ENCODE results near the gene COL24A1.

COL24A1 gene

DNA sequence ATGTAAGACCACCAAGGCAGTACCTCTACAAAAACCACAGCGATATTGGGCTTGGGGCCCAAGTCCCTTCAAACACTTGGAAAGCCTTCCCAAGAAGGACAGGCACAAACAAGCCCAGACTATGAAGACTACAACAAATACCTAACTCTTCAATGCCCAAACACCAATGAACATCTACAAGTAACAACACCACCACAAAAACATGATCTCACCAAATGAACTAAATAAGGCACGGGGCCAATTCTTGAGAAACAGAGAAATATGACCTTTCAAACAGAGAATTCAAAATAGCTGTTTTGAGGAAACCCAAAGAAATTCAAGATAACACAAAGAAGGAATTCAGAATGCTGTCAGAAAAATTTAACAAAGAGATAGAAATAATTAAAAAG, 86.8 kb downstream of the COL24A1 start:
- DNase-seq: peak; percentile 66

DNA sequence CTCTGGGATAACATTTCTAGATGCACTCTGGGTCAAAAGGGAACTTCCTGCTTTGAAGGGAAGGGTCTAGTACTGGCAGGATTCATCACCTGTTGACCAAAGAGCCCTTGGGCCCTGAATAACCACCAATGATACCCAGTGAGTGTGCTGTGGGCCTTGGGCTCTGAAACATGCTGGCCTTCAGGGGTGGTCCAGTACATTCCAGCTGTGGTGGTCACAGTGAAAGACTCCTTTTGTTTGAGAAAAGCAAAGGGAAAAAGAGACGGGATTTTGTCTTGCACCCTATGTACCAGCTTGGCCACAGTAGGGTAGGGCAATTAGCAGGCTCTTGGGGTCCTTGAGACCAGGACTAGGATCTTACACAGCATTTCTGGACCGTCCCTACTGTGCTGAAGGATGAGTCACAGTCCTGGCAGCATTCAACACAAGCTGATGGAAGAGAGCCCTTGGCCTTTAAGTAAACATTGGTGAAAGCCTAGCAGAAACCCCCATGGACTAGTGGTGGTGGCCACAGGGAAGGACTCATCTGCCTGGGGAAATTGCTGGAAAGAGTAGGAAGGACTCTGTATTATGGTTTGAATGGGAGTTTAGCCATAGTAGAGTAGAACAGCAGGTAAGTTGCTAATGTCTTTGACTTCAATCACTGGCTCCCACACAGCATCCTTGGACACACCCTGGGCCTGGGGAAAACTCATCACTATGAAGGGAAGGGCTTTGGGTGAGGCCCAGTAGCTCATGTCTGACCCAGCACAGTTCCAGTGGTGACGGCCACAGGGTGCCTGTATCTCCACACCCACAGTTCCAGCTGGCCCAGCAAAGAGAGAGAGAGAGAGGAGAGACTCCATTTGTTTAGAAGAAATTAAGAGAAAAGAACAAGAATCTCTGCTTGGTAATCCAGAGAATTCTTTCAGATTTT, 87.5 kb downstream of the COL24A1 start:
- peak; percentile 55 for DNase-seq

DNA sequence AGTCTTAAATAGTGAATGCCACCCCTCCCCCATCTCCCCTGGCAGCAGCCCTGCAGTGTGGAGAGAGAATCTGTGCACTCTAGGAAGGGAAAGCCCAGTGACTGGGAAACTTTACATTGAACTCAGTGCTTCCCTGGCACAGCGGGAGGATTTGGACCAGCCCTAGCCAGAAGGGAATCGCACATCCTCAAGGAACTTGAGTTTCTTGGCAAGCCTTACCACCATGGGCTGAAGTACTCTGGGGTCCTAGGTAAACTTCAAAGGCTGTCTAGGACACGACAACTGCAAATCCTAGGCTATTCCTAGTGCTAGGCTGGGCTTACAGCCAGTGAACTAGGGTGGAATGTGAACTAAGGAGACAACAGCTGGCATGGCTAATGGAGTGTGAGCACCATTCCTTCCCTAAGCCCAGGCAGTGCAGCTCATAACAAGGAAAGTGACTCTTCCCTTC, 88.3 kb downstream of the COL24A1 start:
- DNase-seq: peak; percentile 49

DNA sequence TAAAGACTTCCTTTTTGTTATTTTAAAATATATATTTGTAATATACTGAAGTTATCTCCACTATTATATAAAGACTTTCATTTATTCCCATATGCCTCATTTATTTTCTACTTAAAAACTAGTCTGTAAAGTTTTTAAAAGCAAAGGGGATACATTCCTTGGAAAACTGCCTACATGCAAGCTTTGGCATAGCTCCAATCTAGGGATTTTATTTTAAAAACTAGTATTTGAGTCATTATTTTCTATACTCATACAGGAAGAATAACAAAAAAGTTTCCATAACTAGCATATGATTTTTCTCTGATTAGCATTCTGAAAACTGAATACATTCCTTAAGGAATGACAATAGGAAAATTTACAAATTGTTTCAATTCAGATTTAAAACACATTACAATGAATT, 88.9 kb downstream of the COL24A1 start:
- peak; percentile 63 for DNase-seq

DNA sequence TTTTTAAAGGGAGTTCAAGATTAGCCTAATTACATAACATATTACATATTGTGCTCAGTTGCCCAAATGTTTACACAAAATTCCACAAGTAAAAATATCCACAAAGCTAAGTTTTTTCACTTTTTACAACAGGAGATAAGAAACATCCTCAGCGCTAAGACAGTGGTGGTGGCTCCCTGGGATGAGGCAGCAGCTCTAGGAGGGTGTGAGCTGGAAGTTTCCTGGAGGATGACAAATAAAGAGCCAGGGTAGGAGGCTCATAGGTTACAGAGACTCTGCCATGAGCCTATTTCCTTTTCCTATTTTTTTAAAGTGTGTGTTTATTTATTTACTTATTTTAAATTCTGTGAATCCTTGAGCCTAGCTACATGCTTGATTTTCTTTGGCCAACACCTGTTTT, 91.7 kb downstream of the COL24A1 start:
- DNase-seq: no peak

DNA sequence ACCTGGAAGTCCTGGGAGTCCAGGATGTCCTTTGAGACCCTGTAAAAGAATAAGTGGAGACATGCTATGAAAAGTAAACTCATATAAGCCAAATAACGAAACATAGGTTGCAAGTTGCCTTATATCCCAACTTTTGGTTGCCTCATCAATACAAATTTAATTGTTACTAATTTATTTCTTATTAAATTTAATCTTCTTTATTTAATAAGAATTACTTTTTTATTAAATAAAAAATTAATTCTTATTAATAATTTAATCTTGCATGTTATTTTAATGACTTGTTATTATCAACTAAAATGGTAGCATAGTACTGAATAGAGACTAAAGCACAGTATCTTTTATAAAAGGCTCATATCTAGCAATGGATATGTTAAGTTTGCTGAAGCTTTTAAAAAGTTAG, 92.9 kb downstream of the COL24A1 start:
- no peak for DNase-seq

DNA sequence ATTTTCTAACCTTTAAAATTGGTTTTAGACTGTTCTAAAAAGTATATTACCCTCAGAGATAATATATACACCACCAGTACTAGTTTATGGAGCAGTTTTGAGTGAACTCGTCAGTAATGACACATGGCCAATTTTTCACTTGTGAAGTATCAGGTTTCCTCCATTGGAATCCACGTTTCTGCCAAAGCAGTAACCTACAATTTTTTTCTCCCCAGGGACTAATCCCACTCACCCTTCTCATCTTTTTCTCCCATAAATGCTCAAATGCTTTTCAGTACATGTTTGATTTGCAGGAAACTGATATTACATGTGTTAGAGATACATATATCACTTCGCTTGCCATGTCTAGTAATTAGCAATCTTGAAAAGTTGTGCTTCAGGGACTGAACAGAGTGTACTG, 94.1 kb downstream of the COL24A1 start:
- DNase-seq: peak; percentile 73

DNA sequence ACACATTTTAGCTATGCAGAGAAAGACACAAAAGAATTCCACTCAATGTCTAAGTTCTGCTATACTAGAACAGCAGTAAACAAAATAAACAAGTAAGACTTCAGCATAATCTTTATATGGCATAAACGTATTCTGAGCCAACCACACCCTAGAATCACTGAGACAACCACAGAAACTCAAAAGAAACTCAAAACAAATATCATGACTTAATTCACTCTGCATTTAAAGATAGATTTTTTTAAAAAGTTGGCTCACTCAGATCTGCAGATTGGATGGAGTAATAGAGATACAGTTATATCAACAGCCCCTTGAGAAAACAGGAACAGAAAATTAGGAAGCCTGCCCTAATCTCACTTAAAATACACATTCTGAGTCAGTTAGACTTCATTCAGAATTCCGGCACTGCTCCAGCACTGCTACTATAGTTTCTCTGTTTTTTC, 95.0 kb downstream of the COL24A1 start:
- DNase-seq: no peak

DNA sequence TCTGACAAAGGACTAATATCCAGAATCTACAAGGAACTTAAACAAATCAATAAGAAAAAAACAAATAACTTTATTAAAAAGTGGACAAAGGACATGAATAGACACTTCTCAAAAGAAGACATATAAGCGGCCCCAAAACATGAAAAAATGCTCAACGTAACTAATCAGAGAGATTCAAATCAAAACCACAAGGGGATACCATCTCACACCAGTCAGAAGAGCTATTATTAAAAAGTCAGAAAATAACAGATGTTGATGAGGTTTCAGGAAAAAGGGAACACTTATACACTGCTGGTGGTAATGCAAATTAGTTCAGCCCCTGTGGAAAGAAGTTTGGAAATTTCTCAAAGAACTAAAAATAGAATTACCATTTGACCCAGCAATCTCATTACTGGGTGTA, 102.2 kb downstream of the COL24A1 start:
- DNase-seq: no peak

DNA sequence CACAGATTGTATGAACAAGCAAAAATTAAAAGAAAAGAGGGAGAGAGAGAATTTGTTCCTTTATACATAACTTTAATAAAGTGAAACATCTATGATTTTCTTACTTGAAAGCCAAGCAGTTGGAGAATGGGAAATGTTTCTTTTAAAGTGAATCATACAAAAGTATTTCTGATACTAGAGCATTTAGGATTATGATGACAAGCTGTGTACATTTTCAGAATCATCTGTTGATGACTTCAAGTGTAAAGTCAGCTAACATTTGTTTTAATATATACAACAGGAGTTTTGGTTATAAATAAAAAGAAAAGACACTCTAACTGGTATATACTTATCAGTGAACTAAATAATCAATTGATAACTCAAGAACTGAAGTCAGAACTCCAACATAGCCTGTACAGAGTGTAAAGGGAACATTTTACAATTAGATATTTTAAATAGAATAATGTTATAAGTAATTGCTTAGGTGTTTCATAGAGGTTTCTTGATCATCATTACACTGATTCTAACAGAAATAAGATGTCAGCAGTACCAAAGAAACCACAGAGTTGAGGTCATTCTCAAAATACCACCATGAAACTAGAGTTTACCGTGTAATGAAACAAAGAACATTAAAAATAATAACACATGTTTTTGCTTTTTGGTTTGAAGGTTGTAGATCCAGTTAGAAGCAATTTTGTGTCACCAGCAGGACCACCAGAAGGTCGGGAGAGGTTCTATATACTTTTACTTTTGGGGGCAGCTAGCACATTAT, 103.4 kb downstream of the COL24A1 start:
- no peak for DNase-seq

DNA sequence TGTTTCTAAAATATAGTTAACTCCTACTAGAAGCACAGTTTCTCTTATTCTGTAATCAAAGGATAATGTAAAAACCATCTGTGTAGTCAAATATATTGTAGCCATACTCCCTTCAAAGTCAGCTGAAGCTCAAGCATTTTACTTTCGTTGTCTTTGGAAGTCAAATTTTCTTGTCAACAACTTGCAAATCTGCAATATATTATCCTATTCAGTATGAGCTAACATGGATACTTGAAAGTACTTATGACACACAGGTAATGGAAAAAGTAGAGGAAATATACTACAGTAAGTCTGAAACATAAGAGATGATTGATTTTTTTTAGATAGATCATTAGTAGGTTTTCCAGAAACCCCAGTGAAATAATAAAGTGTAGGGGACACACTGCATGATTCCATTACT, 121.5 kb downstream of the COL24A1 start:
- DNase-seq: no peak

DNA sequence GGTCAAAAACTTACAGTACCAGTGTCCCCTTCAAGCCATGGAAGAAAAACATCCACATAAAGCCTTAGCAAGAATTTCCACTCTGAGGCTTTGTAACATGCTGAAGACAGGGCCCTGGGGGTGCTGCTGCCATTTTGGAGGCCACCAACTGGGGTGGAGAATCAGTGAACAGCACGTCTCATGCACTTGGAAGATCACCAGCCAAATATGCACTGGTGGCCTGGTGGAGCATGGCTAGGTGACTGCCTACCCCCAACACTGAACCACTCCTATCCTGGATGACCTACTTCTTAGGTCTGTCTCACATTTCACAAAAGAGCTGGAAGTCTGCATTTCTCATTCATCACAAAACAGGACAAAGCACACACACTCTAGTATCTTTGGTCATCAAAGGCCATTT, 126.4 kb downstream of the COL24A1 start:
- no peak for DNase-seq

DNA sequence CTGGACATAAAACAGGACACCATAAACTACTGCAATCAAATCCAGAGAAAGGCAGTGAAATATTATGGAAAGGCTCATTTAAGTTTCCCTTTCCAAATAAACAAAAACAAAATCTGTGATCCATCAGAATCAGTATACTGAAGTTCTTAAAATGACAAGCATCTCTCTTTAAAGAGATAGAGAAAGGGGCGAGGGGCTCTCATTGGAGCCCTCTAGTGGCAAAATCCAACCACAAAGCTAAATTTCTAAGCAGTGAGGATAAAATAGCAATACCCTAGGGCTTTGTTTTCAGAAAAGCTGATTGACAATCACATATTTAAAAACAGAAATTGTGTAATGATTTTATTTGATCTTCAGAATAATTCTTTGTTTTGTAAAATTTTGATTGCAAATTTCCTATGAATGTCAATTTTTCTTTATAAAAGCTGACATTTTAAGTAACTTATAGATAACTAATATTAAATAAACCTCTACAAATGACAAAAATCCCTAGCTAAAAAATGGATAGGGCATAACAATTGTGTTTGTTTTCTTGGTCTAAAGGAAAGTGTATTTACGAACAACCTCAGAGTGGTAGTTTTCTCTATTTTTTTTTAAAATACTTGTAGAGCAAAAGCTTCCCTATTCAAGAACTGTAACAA, 138.2 kb downstream of the COL24A1 start:
- peak; percentile 31 for DNase-seq

DNA sequence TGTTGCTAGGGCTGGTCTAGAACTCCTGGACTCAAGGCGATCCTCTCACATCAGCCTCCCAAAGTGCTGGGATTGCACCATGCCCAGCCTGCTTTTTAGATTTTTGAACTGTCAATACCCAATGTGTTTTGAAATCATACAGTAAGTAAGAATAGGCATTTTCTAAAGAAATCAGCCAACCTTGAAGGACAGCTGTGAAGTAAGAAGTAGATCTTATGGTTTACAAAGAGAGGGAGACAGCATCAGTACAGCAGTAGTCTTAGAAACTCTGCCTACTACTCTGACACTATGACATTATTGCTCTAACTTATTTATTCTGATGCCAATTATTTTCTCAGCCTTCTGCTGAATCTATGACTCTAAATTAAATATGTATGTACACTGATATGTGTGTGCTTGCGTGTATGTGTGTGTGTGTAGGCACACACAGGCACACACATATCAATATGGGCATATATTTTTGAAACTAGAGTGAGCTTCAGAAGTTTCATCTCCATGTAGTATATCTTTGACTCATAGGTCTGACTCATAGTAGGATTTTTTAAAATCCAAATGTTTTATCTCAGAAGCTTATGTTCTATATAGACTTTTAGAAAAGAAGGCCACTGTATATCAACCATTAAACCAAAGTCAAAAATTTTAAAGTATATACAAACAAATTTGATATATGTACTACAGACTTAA, 140.4 kb downstream of the COL24A1 start:
- DNase-seq: no peak

DNA sequence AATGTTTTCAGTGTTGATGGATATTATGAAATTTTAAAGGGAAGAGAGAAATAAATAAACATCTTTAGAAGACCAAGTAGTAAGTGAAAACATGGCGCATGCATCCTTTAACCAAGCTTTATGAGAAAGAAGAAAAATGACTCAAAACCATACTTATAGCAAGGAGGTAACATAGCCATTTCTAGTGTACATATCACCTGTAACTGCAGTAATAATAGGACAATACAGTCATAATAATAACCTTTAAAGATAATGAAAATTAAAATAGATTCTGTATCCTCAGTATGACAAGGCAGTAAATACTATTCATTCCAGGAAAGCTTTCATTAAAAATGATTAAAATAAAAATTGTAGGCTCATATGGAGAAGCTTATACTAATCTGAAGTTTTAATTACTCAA, 141.2 kb downstream of the COL24A1 start:
- DNase-seq: no peak

DNA sequence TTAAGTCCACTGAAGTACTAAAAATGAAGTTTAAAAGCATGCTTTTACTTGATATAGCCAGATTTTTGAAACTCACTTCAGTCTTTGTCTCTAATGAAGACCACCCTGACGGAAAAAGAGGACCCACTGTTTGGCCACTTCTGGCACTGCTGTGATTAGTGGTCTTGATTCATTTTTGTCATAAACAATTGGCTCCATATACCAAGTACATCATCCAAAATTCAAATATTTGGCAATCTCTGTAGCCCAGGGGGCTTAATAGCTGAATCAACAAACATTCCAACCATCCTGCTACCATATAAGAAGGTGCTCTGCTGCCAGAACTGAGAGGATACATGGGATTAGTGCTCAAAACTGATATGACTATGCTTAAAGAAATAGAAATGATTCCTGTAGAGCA, 156.0 kb downstream of the COL24A1 start:
- DNase-seq: no peak

DNA sequence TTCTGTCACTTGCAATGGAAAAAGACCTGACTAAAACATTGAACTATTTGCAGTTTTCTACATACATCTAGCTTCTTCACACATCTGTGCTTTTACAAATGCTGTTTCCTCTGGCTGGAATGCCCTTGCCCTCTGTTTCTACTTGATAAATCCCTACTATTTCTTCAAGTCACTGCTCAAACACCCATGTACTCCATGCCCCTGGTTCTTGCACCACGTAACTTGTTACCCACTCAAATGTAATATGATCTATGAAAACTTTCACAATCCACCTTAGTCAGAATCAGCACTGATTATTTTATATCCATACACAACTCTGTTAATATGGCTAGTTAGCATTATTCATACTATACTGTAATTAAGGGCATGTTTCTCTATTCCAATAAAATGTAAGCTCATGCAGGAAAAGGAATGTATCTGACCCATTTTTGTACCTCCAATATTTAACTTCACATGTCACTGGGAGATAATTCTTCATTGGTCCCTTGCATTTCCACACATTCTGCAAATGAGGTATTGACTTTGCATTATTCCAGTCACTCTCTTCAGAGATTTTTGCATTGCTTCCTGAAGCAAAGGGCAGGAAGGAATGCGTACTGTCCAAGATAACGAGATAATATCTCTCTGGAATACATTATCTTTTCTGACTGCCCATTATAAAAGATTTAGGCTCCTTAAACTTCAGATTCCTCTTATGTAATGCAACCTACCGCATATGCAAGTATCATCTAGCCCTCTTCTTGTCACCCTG, 158.3 kb downstream of the COL24A1 start:
- peak; percentile 13 for DNase-seq

DNA sequence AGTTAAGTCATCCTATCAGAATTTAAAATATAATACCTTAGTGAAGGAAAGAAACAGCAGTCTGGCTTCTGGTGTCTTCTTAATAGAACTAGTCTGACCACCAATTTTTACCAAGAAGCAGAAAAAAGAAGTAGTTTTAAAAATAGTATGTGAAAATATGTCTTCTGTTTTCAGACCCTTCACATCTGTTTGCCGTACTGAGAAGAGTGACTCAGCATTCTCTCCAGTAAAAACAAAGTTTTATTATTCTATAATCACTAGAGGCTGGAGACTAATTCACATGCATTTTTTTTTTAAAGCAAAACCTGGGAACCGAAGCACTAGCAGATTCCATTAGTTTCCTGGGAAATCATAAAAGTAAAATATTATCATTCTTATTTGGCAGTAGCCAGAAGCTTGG, 163.8 kb downstream of the COL24A1 start:
- DNase-seq: peak; percentile 80

DNA sequence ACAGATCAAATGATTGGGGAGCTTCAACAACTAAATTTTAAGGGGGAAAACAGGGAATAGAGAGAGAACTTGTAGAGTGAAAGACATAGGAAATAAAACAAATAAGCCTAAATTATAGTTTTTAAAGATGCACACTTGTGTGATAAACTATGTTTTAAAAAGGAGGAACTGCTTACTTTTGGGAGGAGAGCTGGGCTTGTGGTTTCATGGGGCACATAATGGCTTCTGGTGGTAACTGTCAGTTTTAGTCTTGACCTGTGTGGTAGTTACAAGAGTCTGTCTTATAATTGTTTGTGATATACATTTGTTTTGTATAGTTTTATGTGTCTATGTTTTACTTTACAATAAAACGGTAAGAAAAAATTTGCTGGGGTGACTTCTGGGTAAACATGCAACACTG, 165.3 kb downstream of the COL24A1 start:
- DNase-seq: no peak

DNA sequence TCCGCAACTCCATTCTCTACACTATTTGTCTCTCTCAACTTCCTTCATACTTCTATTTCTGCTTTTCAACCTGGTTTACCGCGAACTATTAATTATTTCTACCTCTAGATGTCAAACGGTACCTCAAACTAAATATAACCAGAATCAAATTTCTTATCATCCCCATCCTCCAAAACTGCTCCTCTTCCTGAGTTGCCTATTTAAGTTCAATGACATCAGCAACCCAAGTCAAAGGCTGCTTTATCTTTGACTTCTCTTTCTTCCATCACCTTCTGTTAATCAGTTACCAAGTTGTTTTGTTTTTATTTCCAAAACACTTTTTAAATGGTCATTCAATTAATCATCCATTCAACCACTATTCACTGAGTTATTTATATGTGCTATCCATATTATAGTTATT, 171.9 kb downstream of the COL24A1 start:
- no peak for DNase-seq

DNA sequence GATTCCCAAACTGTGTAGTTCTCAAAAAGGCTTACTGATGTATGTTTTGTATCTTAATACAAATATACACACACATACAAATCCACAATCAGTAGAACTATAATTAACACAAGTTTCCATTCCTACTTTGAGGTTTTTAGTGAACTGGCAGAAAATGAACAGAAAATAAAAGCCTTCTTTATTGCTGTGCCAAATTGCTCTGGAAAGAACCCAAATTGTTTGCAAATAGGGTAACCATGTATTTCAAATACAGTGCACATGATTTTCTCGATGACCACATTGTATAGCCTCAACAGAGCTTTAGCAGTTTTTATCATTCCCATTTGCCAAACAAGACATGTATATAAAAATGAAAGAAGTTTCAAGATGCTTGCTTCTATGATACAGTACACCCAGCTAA, 173.3 kb downstream of the COL24A1 start:
- DNase-seq: no peak

DNA sequence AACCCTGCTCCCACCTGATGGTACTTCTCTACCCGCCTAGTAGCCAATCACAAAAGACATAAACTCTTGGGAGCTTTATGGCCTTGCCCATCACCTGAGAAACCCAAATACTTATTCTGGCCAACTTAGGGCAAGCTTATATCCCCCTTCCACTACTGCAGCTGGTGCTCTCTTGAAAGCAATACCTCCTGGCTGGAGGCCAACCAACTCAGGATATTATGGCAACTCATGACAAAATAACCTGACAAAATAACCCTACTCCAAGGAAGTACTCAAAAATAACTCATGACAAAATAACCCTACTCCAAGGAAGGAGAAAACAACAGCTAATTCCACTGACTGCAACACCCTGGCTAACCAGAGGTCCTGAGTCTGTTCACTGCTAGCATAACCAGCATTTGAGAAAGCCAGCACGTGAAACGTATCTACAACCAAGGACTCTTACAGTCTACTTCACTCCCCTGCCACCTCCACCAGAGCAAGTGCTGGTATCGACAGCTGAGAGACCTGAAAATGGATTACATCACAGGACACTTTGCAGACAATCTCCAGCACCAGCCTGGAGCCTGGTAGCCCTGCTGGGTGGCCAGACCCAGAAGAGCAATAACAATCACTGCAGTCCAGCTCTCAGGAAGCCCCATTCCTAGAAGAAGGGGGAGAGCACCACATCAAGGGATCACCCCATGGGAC, 179.9 kb downstream of the COL24A1 start:
- DNase-seq: no peak

All from fibroblast of skin of right quadriceps (primary cell).